Chondrocyte (in vitro differentiated cells): Measurements from ENCODE around the gene FBN2. TPM values are rescaled to one million over a fixed set of nuclear protein-coding genes. Genes with fewer than 3 reads are reported as not detected.

Experiments used
- DNase-seq: peaks from one replicate; pipeline ENCODE4 v3.0.0; 2021; ENCODE audit warnings: mixed read lengths, low spot score
- H3K27ac Mint-ChIP-seq: one replicate; pipeline ENCODE4 v1.8.0; 2021; ENCODE audit warnings: mild to moderate bottlenecking, moderate library complexity, mixed read lengths; ENCODE audit not compliant: unreplicated experiment
- H3K27me3 Mint-ChIP-seq: 2 replicates; pipeline ENCODE4 v1.8.0; 2021; ENCODE audit warnings: low read depth, mixed read lengths
- H3K36me3 Mint-ChIP-seq: 2 replicates; pipeline ENCODE4 v1.8.0; 2021; ENCODE audit warnings: low read depth, mixed read lengths
- H3K4me1 Mint-ChIP-seq: 2 replicates; pipeline ENCODE4 v1.8.0; 2021; ENCODE audit warnings: low read depth, mild to moderate bottlenecking, mixed read lengths
- H3K4me3 Mint-ChIP-seq: one replicate; pipeline ENCODE4 v1.8.0; 2021; ENCODE audit warnings: mild to moderate bottlenecking, moderate library complexity, mixed read lengths; ENCODE audit not compliant: unreplicated experiment
- H3K9me3 Mint-ChIP-seq: 2 replicates; pipeline ENCODE4 v1.8.0; 2021; ENCODE audit warnings: low read depth, mixed read lengths
- total RNA-seq: library from RNA; stranded (reverse); gene quantifications from 3 replicates; pipeline ENCODE4 v1.2.1, GENCODE V29; 2021
- TF ChIP-seq, protein P1 (sequence below): fragments of 200-600 bp; sonication (generic); IDR thresholded peaks from 2 replicates; pipeline ENCODE4 v1.5.0; 2021; ENCODE audit warnings: antibody characterized with exemption, mild to moderate bottlenecking, moderate library complexity

FBN2 gene
- total RNA-seq, 1 donor from 2014 or later: 311 TPM

DNA sequence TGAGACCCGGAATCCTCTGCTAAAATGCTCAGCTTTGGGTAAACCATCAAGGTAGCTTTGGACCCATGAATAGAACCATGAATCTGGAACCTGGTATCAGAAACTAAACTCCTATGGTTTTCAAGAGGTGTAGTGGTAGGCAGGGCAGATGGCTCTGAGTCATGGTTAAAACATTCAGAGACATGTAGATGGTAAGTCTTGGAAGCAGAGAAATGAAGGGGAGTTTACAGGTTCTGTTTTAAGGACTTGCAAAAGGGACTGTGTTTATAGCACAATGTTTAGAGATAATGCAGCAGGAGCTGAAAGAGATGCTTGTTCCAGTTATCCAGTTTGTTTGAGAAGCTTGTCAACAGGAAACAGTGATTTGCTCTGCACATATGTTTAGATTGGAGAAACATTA, 36.0 kb upstream of the FBN2 start:
- no peaks in the 10 kb centered on the region for H3K36me3 Mint-ChIP-seq
- TF ChIP-seq, protein P1, sequence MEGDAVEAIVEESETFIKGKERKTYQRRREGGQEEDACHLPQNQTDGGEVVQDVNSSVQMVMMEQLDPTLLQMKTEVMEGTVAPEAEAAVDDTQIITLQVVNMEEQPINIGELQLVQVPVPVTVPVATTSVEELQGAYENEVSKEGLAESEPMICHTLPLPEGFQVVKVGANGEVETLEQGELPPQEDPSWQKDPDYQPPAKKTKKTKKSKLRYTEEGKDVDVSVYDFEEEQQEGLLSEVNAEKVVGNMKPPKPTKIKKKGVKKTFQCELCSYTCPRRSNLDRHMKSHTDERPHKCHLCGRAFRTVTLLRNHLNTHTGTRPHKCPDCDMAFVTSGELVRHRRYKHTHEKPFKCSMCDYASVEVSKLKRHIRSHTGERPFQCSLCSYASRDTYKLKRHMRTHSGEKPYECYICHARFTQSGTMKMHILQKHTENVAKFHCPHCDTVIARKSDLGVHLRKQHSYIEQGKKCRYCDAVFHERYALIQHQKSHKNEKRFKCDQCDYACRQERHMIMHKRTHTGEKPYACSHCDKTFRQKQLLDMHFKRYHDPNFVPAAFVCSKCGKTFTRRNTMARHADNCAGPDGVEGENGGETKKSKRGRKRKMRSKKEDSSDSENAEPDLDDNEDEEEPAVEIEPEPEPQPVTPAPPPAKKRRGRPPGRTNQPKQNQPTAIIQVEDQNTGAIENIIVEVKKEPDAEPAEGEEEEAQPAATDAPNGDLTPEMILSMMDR: no peak
- DNase-seq: no peak
- H3K27ac Mint-ChIP-seq: peak overlapping the region; percentile 82
- no peaks in the 10 kb centered on the region for H3K27me3 Mint-ChIP-seq
- H3K4me1 Mint-ChIP-seq: peaks cover 53% of the 10 kb centered on the region
- H3K9me3 Mint-ChIP-seq: peaks cover 6% of the 10 kb centered on the region
- no peak overlapping the region for H3K4me3 Mint-ChIP-seq

- H3K4me3 Mint-ChIP-seq: no peak overlapping the region
- peaks cover 50% of the 10 kb centered on the region for H3K4me1 Mint-ChIP-seq
- H3K27ac Mint-ChIP-seq: peak overlapping the region; percentile 82
- DNase-seq: no peak
- no peaks in the 10 kb centered on the region for H3K36me3 Mint-ChIP-seq
- TF ChIP-seq, protein P1: no peak
- peaks cover 3% of the 10 kb centered on the region for H3K9me3 Mint-ChIP-seq
- H3K27me3 Mint-ChIP-seq: no peaks in the 10 kb centered on the region
Observed at GRCh38 chr5:128572930-128573319, 34.9 kb upstream of the FBN2 start.

DNA sequence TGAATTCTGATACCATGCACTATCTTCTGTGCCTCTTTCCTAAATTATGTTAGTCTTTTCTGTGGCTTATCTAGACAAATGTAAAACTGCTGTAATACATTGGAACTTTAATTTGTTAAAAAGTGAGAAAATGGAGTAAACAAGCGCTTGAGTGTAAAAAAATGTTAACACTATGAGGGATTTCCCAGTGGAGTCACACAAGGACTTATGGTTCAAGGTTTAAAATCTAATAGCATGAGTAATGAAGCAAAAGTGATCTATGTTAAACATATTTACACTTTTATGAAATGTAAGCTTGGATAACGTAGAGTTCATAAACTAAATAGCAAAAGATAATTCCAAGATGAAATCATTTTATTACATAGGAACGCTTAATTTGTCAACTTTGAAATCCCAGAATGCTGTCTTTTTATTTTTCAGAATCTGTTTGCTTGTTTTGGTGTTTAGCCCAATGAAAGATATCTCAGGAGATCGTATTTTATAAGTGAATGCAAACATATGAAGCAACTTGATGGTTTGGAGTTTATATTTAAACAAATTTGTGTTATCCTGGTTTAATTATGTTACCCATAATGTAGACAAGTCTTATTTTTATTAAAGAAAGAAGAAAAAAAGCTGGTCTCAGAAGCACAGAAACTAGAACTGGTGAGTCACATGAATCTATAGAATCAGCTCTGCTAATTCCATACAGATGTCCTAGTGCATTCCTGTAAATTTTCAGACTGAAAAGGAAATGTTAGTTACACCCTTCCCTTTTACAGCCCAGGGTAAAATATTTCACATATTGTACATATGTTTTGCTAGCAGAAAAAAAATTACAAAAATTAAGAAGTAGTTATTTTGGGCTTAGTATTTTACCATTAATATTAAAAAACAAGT, 34.2 kb upstream of the FBN2 start:
- Mint-ChIP-seq H3K9me3 (peaks cover 5% of the 10 kb centered on the region), H3K4me3 (peak overlapping the region; percentile 20), H3K4me1 (peaks cover 55% of the 10 kb centered on the region), H3K27ac (peak overlapping the region; percentile 82), H3K36me3 (no peaks in the 10 kb centered on the region), H3K27me3 (no peaks in the 10 kb centered on the region)
- TF ChIP-seq, protein P1: no peak
- DNase-seq: no peak

- peaks cover 1% of the 10 kb centered on the region for H3K36me3 Mint-ChIP-seq
- no peak overlapping the region for H3K27ac Mint-ChIP-seq
- H3K4me1 Mint-ChIP-seq: peaks cover 19% of the 10 kb centered on the region
- DNase-seq: no peak
- TF ChIP-seq, protein P1: no peak
- H3K9me3 Mint-ChIP-seq: peaks cover 5% of the 10 kb centered on the region
- H3K4me3 Mint-ChIP-seq: no peak overlapping the region
- H3K27me3 Mint-ChIP-seq: no peaks in the 10 kb centered on the region
Observed at GRCh38 chr5:128566178-128566577, 28.1 kb upstream of the FBN2 start.

- Mint-ChIP-seq H3K4me1 (peaks cover 30% of the 10 kb centered on the region), H3K36me3 (peaks cover under 1% of the 10 kb centered on the region), H3K9me3 (peaks cover 12% of the 10 kb centered on the region), H3K27ac (peak overlapping the region; percentile 87), H3K27me3 (no peaks in the 10 kb centered on the region), H3K4me3 (peak overlapping the region; percentile 20)
- TF ChIP-seq, protein P1: no peak
- DNase-seq: no peak
Observed at GRCh38 chr5:128559300-128560297, 21.6 kb upstream of the FBN2 start.
